Vagina (tissue), 2 donors: Measurements from ENCODE around the gene WBP11. TPM values are rescaled to one million over a fixed set of nuclear protein-coding genes. Genes with fewer than 3 reads are reported as not detected.

Source experiments
- DNase-seq, 2 donors: peaks; one replicate each; pipeline ENCODE4 v3.0.0-alpha.2; 2017; ENCODE audit errors: extremely low spot score in 2 of 2
- H3K27ac ChIP-seq: fragments of 200-600 bp; sonication (generic); one replicate; pipeline ENCODE4 v1.5.1; 2019
- H3K27me3 ChIP-seq: fragments of 200-600 bp; sonication (generic); one replicate; pipeline ENCODE4 v1.5.1; 2019
- H3K36me3 ChIP-seq, 2 donors: fragments of 200-600 bp; sonication (generic); one replicate each; pipeline ENCODE4 v1.5.1; 2017 to 2019
- H3K4me1 ChIP-seq: fragments of 200-600 bp; sonication (generic); one replicate; pipeline ENCODE4 v1.5.1; 2019
- H3K4me3 ChIP-seq, 2 donors: fragments of 200-600 bp; sonication (generic); 1 replicate in 1 of 2; 2 replicates in 1 of 2; pipeline ENCODE4 v1.5.1; 2016 to 2019
- H3K9me3 ChIP-seq: fragments of 200-600 bp; sonication (generic); one replicate; pipeline ENCODE4 v1.5.1; 2019
- CTCF ChIP-seq, 3 experiments: fragments of 450-650 bp in 2 of 3; fragments of 200-600 bp in 1 of 3; sonication (generic) in 1 of 3; IDR thresholded peaks; one replicate each; pipeline ENCODE4 v1.5.1; 2017 to 2019; ENCODE audit warnings: antibody characterized with exemption in 3 of 3, mild to moderate bottlenecking in 2 of 3, moderate library complexity in 2 of 3
- POLR2A ChIP-seq, 2 donors: fragments of 450-650 bp; IDR thresholded peaks; one replicate each; pipeline ENCODE4 v1.6.1; 2017; ENCODE audit warnings: antibody characterized with exemption in 2 of 2, mild to moderate bottlenecking in 2 of 2, moderate library complexity in 2 of 2
- POLR2AphosphoS5 ChIP-seq, 2 donors: sonication (generic); formaldehyde crosslinking; IDR thresholded peaks; one replicate each; pipeline ENCODE4 v1.9.0; 2017; ENCODE audit warnings: antibody characterized with exemption in 2 of 2, mild to moderate bottlenecking in 2 of 2, low read depth in 1 of 2; ENCODE audit not compliant: insufficient read depth in 1 of 2
- intact Hi-C: fragments of 100-400 bp; cut with DNase I; formaldehyde crosslinking; loops from one replicate; pipeline ENCODE4 v1.15.1; 2023
- total RNA-seq: library from RNA; depleted of rRNA; stranded (reverse); fragments of >200 nt; gene quantifications from one replicate; pipeline ENCODE4 v1.2.3, GENCODE V29; 2016

Gene WBP11
- total RNA-seq, 1 donor from 2014 or later, result 12.8 TPM

DNA sequence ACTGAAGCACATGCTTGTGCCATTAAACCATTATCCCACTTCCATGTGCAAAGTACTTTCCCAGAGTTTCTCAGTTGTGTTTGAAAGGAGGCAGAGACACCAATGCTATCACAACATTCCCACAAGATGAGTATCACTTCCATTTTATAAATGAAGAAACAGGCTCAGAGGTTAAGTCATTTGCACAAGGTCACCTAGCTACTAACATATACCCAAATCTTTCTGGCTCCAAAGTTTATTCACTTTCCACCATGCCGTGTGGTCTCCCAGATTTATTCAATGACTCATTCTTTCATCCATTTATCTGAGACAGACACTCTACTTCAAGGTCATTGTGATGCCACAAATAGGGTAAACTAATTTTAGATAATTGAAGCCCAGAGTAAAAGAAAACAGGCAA is 30.7 kb upstream of the WBP11 start:
- Histone ChIP-seq H3K27me3 (no peaks in the 10 kb centered on the region), H3K27ac (no peak overlapping the region), H3K9me3 (no peaks in the 10 kb centered on the region), H3K4me1 (no peaks in the 10 kb centered on the region), H3K4me3 (no peak overlapping the region), H3K36me3 (no peaks in the 10 kb centered on the region)
- DNase-seq, result no peak
- intact Hi-C loops, result no loop called here
- TF ChIP-seq POLR2AphosphoS5 (IDR thresholded peaks at IDR 0.05; ENCODE audit: insufficient read depth in 1 of 2, low read depth in 1 of 2), result no peak
- no peak for TF ChIP-seq CTCF (IDR thresholded peaks at IDR 0.05)
- TF ChIP-seq POLR2A (IDR thresholded peaks at IDR 0.05), result no peak

GRCh38 chr12:14833336-14833735 is 30.1 kb upstream of the WBP11 start:
- TF ChIP-seq CTCF (IDR thresholded peaks at IDR 0.05) (no peak), POLR2A (IDR thresholded peaks at IDR 0.05) (no peak), POLR2AphosphoS5 (IDR thresholded peaks at IDR 0.05; ENCODE audit: insufficient read depth in 1 of 2, low read depth in 1 of 2) (no peak)
- intact Hi-C loops, result no loop called here
- Histone ChIP-seq H3K9me3 (no peaks in the 10 kb centered on the region), H3K4me3 (no peak overlapping the region), H3K27ac (no peak overlapping the region), H3K36me3 (no peaks in the 10 kb centered on the region), H3K4me1 (no peaks in the 10 kb centered on the region), H3K27me3 (no peaks in the 10 kb centered on the region)
- no peak for DNase-seq

DNA sequence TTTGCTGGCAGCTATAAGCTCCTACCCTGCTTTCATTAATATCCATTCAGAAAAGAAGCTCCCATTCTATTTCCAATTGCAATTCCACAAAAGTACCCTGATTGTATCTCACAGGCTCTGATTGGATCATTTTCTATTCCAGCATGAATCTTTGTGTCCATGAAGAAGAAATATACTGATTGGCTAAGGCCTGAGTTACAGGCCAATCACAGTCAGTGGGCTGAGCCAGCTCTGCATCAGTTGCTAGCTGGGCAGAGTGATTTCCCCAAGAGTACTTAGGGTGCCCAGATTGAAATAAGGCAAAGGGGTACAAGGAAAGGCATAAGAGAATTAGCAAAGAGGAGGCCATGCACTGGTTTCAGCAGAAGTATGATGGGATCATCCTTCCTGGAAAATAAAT is 25.6 kb upstream of the WBP11 start:
- Histone ChIP-seq H3K9me3 (no peaks in the 10 kb centered on the region), H3K36me3 (no peaks in the 10 kb centered on the region), H3K4me1 (peaks cover 5% of the 10 kb centered on the region), H3K27me3 (no peaks in the 10 kb centered on the region), H3K4me3 (no peak overlapping the region), H3K27ac (no peak overlapping the region)
- DNase-seq, result no peak
- intact Hi-C loops, result no loop called here
- TF ChIP-seq POLR2A (IDR thresholded peaks at IDR 0.05) (no peak), CTCF (IDR thresholded peaks at IDR 0.05) (no peak), POLR2AphosphoS5 (IDR thresholded peaks at IDR 0.05; ENCODE audit: insufficient read depth in 1 of 2, low read depth in 1 of 2) (no peak)

GRCh38 chr12:14827043-14827442 is 23.8 kb upstream of the WBP11 start:
- peak overlapping the region; percentile 55 for H3K27ac ChIP-seq

DNA sequence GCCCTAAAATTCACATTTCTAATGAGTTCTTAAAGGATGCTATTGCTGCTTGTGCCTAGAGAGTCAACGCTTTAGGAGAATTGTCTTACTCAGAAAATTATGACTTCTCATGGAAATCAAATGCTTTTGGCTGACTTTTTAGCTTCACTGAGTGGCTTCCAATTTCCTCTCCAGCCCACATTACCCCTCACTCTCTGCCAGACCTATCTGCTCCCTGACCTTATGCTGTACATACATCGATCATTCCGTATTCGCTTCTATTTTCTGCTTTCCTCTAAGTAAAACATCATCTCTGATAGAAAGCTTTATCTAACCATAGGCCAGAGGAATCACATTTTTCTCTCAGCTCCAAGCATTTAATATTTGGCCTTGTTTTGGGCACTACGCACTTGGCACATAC is 23.2 kb upstream of the WBP11 start:
- no peak for DNase-seq
- Histone ChIP-seq H3K36me3 (no peaks in the 10 kb centered on the region), H3K27me3 (no peaks in the 10 kb centered on the region), H3K9me3 (no peaks in the 10 kb centered on the region), H3K4me1 (peaks cover 5% of the 10 kb centered on the region), H3K27ac (peak overlapping the region; percentile 55), H3K4me3 (no peak overlapping the region)
- intact Hi-C loops, result no loop called here
- TF ChIP-seq CTCF (IDR thresholded peaks at IDR 0.05) (no peak), POLR2A (IDR thresholded peaks at IDR 0.05) (no peak), POLR2AphosphoS5 (IDR thresholded peaks at IDR 0.05; ENCODE audit: insufficient read depth in 1 of 2, low read depth in 1 of 2) (no peak)

More at GRCh38 chr12:14827043-14827442, 23.8 kb upstream of the WBP11 start:
- Histone ChIP-seq H3K9me3 (no peaks in the 10 kb centered on the region), H3K4me3 (no peak overlapping the region), H3K36me3 (no peaks in the 10 kb centered on the region), H3K27me3 (no peaks in the 10 kb centered on the region), H3K4me1 (peaks cover 5% of the 10 kb centered on the region)
- TF ChIP-seq CTCF (IDR thresholded peaks at IDR 0.05), result no peak
- peak in 1 of 2 donors; percentile 13 for TF ChIP-seq POLR2AphosphoS5 (IDR thresholded peaks at IDR 0.05; ENCODE audit: insufficient read depth in 1 of 2, low read depth in 1 of 2)
- no peak for DNase-seq
- intact Hi-C loops, result no loop called here
